HepG2 (cell line): Measurements from ENCODE around the gene RAB3C. TPM values are rescaled to one million over a fixed set of nuclear protein-coding genes. Genes with fewer than 3 reads are reported as not detected.

Source experiments
- ATAC-seq: fragments of 200-7000 bp; cut with Tn5 transposase; 3 replicates; pipeline ENCODE4 v1.9.1; 2020; ENCODE audit warnings: mild to moderate bottlenecking, moderate library complexity
- BruUV-seq: library from RNA; stranded (reverse); fragments of 400-500 nt; replicated peaks from 2 replicates; lab custom pipeline; 2021; lab: Mats Ljungman, UMichigan
- CTCF ChIA-PET: fragments of 300-600 bp; formaldehyde crosslinking; extraction: SDS; loops from one replicate; lab custom pipeline; 2021; ENCODE audit warnings: low total read pairs, inconsistent platforms, low intra/inter-chr PET ratio; lab: Yijun Ruan, JAX
- POLR2A ChIA-PET: fragments of 350-600 bp; sonication (Branson Sonifier 250); formaldehyde crosslinking; loops from one replicate; lab custom pipeline; 2020; ENCODE audit warnings: antibody characterized with exemption, inconsistent platforms; lab: Yijun Ruan, JAX
- DNase-seq: peaks from one replicate; pipeline ENCODE4 v3.0.0-alpha.2; 2015; ENCODE audit warnings: low spot score
- FAIRE-seq: peaks from 3 replicates; lab custom pipeline; 2011; peaks lifted over from hg19 to GRCh38; lab: Jason Lieb, UNC
- H2AFZ ChIP-seq: one replicate; pipeline ENCODE4 v1.6.1; 2011; ENCODE audit warnings: low read length, inconsistent platforms
- H3K27ac ChIP-seq: fragments of 300-600 bp; 3 replicates; pipeline ENCODE4 v1.8.0; 2011; ENCODE audit warnings: mixed run types, mild to moderate bottlenecking, mixed read lengths, low read length, inconsistent platforms; ENCODE audit not compliant: insufficient read depth; ENCODE audit errors: extremely low read length
- H3K27me3 ChIP-seq, 2 experiments: fragments of 200-600 bp in 1 of 2; 2 replicates in 1 of 2; 3 replicates in 1 of 2; pipeline versions ENCODE4 v1.6.0 to v1.8.0; 2011; ENCODE audit warnings: low read length in 2 of 2, mild to moderate bottlenecking in 2 of 2, moderate library complexity in 2 of 2, inconsistent platforms in 1 of 2; ENCODE audit not compliant: insufficient read depth in 2 of 2, control insufficient read depth in 1 of 2
- H3K36me3 ChIP-seq, 2 experiments: fragments of 200-600 bp in 1 of 2; replicated peaks in 1 of 2; 2 replicates in 1 of 2; 3 replicates in 1 of 2; pipeline versions ENCODE4 v1.5.1 to v1.8.0; 2011; ENCODE audit warnings: low read length in 2 of 2, inconsistent platforms in 1 of 2; ENCODE audit not compliant: insufficient read depth in 2 of 2, control insufficient read depth in 1 of 2
- H3K4me1 ChIP-seq: 2 replicates; pipeline ENCODE4 v1.5.1; 2012; ENCODE audit warnings: low read length, inconsistent platforms; ENCODE audit not compliant: insufficient read depth
- H3K4me2 ChIP-seq: 2 replicates; pipeline ENCODE4 v1.6.0; 2011; ENCODE audit warnings: low read depth, low read length, inconsistent platforms
- H3K4me3 ChIP-seq, 3 experiments: fragments of 200-600 bp in 1 of 3; sonication (generic), shearing (Covaris generic) in 1 of 3; replicated peaks in 1 of 3; 2 replicates each; pipeline ENCODE4 v1.5.1; 2011 to 2016; ENCODE audit warnings: low read length in 3 of 3, inconsistent platforms in 2 of 3, low read depth in 2 of 3, mild to moderate bottlenecking in 2 of 3, control low read depth in 1 of 3, mixed read lengths in 1 of 3; ENCODE audit not compliant: insufficient read depth in 1 of 3
- H3K79me2 ChIP-seq: one replicate; pipeline ENCODE4 v1.6.1; 2011; ENCODE audit warnings: low read length, inconsistent platforms; ENCODE audit not compliant: insufficient read depth
- H3K9ac ChIP-seq: 2 replicates; pipeline ENCODE4 v1.6.0; 2011; ENCODE audit warnings: mild to moderate bottlenecking, low read depth, low read length, inconsistent platforms; ENCODE audit not compliant: insufficient read depth
- H3K9me3 ChIP-seq: 2 replicates; pipeline ENCODE4 v1.5.1; 2012; ENCODE audit warnings: mild to moderate bottlenecking, low read length
- H4K20me1 ChIP-seq: 2 replicates; pipeline ENCODE4 v1.6.0; 2011; ENCODE audit warnings: inconsistent platforms, mild to moderate bottlenecking, low read length, moderate library complexity; ENCODE audit not compliant: insufficient read depth
- CEBPB ChIP-seq: IDR thresholded peaks from 2 replicates; pipeline ENCODE4 v1.6.1; 2011; ENCODE audit warnings: low read depth, low read length, improper control_type of control experiment, borderline replicate concordance
- SMAD3 ChIP-seq: sonication (generic); formaldehyde crosslinking; IDR thresholded peaks from 2 replicates; pipeline ENCODE4 v1.4.0; 2020; ENCODE audit warnings: missing genetic modification reagents
- SSRP1 ChIP-seq: IDR thresholded peaks from 2 replicates; pipeline ENCODE4 v1.6.1; 2016; ENCODE audit warnings: control low read depth
- ZNF3 ChIP-seq: IDR thresholded peaks from 2 replicates; pipeline ENCODE4 v1.7.0; 2017; ENCODE audit warnings: inconsistent platforms
- ZNF589 ChIP-seq: sonication (generic); formaldehyde crosslinking; conservative IDR thresholded peaks from 2 replicates; pipeline ENCODE4 v1.8.0; 2022; ENCODE audit warnings: mild to moderate bottlenecking, moderate library complexity, missing genetic modification reagents
- WGBS: methylation state at CpG from one replicate; pipeline ENCODE4 v1.1.6; 2017; ENCODE audit warnings: low lambda C conversion rate; 5-methylcytosine and 5-hydroxymethylcytosine counted together
- in situ Hi-C: cut with HindIII; loops from 2 replicates; pipeline ENCODE4 v1.10.0; 2017; ENCODE audit warnings: low pct_unique_long_range_greater_than_20kb; ENCODE audit not compliant: extremely low pct_ligation_motif_present
- intact Hi-C: fragments of 100-400 bp; cut with micrococcal nuclease; formaldehyde crosslinking; loops from one replicate; pipeline ENCODE4 v1.10.0; 2022; ENCODE audit not compliant: unreplicated experiment
- polyA plus RNA-seq, 8 experiments: library from polyadenylated mRNA; depleted of rRNA in 3 of 8; stranded (reverse) in 7 of 8; unstranded in 1 of 8; fragments of >200 nt; fragmentation: Illumina TruSeq in 4 of 8; extraction: Trizol in 4 of 8; gene quantifications; 2 replicates each; pipeline versions ENCODE4 v1.2.1 to v1.2.3, GENCODE V29; 2011 to 2016; ENCODE audit warnings: low read depth in 4 of 8, missing spikeins in 1 of 8, mixed read lengths in 1 of 8; ENCODE audit not compliant: insufficient read depth in 1 of 8
- total RNA-seq, 5 experiments: library from RNA; depleted of rRNA; stranded (reverse); fragments of >200 nt; fragmentation: Illumina TruSeq; extraction: Trizol; gene quantifications; 2 replicates each; pipeline ENCODE4 v1.2.3, GENCODE V29; 2016; ENCODE audit warnings: low read depth in 1 of 5
- TF ChIP-seq, protein P1 (sequence below): sonication (generic); formaldehyde crosslinking; IDR thresholded peaks from 2 replicates; pipeline ENCODE4 v1.4.0; 2020; ENCODE audit warnings: mild to moderate bottlenecking, missing genetic modification reagents
- TF ChIP-seq, protein P2 (sequence below): sonication (generic); formaldehyde crosslinking; IDR thresholded peaks from 2 replicates; pipeline ENCODE4 v1.8.1; 2023; ENCODE audit warnings: mild to moderate bottlenecking, inconsistent platforms, moderate library complexity, missing genetic modification reagents, borderline replicate concordance

Gene RAB3C
- total and polyA plus RNA-seq, 2 of the 13 experiments (the other 11 are each of a cell fraction or from before 2014, with no cell fraction given): not detected

DNA sequence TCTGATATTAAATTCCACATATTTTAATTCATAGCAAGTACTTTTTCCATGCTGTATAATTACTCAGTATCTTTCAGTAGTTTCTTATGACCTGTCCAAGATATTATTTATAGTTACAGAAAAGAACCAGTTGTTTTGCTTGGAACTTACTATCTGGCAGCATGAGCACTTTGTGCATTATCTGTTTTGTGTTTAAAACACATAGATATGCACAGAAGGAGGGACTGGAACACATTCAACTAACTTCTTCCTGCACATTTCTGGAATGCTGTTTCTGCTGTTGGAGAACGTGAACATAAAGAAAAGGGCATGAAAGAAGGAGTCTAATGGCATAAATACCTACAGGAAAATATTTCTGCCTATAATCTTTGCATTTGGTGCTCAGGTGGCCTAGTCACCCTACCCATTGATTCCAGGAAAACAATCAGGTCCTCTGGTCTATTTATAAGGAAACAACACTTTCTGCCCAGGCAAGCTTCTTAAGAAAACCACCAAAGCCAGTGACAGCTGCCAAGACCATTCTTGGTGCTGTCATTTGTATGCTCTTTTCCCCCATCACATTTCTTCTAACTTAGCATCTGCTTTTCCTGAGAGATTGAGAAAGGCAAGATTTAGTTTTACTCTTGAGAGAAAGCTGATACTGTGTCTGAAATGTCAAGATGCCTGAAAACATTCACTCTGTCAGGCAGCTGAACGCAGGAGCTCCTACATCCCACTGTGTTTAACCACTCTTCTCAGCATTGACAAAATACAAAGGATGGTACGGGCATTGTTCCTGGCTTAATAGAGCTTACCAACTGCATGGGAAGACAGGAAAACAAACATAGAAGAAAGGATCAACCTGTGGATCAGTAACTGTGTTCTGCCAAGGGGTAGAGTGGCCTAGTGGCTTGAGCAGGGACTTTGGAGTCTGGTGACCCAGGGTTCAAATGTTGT, 40.3 kb downstream of the RAB3C start:
- Histone ChIP-seq H3K36me3 (no peaks in the 10 kb centered on the region), H3K27me3 (no peaks in the 10 kb centered on the region), H3K4me1 (no peaks in the 10 kb centered on the region), H3K4me3 (no peak overlapping the region), H3K79me2 (no peaks in the 10 kb centered on the region), H3K9ac (no peak overlapping the region), H2AFZ (no peak overlapping the region), H3K27ac (no peak overlapping the region), H3K9me3 (no peaks in the 10 kb centered on the region), H3K4me2 (no peak overlapping the region)
- DNase-seq: no peak
- intact Hi-C loops (no loop called here), in situ Hi-C loops (no loop called here)
- 2% methylated on average over 3 of the region's 3 CpGs for WGBS
- ATAC-seq: no peak
- no peak for FAIRE-seq
- no TSS peak for BruUV-seq
- ChIA-PET POLR2A (no interaction called here), CTCF (no interaction called here)
- TF ChIP-seq, protein P1, sequence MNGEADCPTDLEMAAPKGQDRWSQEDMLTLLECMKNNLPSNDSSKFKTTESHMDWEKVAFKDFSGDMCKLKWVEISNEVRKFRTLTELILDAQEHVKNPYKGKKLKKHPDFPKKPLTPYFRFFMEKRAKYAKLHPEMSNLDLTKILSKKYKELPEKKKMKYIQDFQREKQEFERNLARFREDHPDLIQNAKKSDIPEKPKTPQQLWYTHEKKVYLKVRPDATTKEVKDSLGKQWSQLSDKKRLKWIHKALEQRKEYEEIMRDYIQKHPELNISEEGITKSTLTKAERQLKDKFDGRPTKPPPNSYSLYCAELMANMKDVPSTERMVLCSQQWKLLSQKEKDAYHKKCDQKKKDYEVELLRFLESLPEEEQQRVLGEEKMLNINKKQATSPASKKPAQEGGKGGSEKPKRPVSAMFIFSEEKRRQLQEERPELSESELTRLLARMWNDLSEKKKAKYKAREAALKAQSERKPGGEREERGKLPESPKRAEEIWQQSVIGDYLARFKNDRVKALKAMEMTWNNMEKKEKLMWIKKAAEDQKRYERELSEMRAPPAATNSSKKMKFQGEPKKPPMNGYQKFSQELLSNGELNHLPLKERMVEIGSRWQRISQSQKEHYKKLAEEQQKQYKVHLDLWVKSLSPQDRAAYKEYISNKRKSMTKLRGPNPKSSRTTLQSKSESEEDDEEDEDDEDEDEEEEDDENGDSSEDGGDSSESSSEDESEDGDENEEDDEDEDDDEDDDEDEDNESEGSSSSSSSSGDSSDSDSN (CRISPR knock-in tag): no peak
- TF ChIP-seq CEBPB: no peak
- TF ChIP-seq, protein P2, sequence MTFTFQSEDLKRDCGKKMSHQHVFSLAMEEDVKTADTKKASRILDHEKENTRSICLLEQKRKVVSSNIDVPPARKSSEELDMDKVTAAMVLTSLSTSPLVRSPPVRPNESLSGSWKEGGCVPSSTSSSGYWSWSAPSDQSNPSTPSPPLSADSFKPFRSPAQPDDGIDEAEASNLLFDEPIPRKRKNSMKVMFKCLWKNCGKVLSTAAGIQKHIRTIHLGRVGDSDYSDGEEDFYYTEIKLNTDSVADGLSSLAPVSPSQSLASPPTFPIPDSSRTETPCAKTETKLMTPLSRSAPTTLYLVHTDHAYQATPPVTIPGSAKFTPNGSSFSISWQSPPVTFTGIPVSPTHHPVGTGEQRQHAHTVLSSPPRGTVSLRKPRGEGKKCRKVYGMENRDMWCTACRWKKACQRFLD (CRISPR knock-in tag): no peak
- no peak for TF ChIP-seq ZNF589 (CRISPR knock-in tag)
- no peak for TF ChIP-seq SMAD3 (CRISPR knock-in tag)
- TF ChIP-seq ZNF3 (CRISPR knock-in tag): no peak
- no peak for TF ChIP-seq SSRP1
- TF ChIP-seq, all 625 proteins: peak for 0
- no peaks in the 10 kb centered on the region for H4K20me1 ChIP-seq
